Bone marrow (tissue), 2 donors: ENCODE measurements around the gene SECTM1.
A peak's percentile ranks its signal among the peaks of the same experiment; 100 is the strongest.
"Not testable (repeated sequence)": the region's sequence is repeated elsewhere in the genome, so short reads cannot be mapped to it uniquely, and the experiment has no call there.

Source experiments
- DNase-seq, 2 donors: peaks; one replicate each; lab custom pipeline; 2025; lab: John Stamatoyannopoulos, UW

Gene SECTM1

GRCh38 chr17:82347994-82348393 lies 14.4 kb upstream of the SECTM1 start:
- DNase-seq: not testable (repeated sequence)

GRCh38 chr17:82346342-82347300 lies 13.1 kb upstream of the SECTM1 start:
- DNase-seq: no peak

- no peak for DNase-seq
Observed at GRCh38 chr17:82345151-82345976, 11.8 kb upstream of the SECTM1 start.

GRCh38 chr17:82344175-82344907 lies 10.8 kb upstream of the SECTM1 start:
- no peak for DNase-seq

- DNase-seq: no peak
Observed at GRCh38 chr17:82343560-82343959, 10.0 kb upstream of the SECTM1 start.

- no peak for DNase-seq
Observed at GRCh38 chr17:82342361-82343079, 9.0 kb upstream of the SECTM1 start.

GRCh38 chr17:82339634-82340580 lies 6.3 kb upstream of the SECTM1 start:
- no peak for DNase-seq

GRCh38 chr17:82338858-82339633 lies 5.5 kb upstream of the SECTM1 start:
- DNase-seq: no peak

GRCh38 chr17:82334622-82335394 lies 1.2 kb upstream of the SECTM1 start:
- DNase-seq: peak in 1 of 2 donors; percentile 34

- DNase-seq: no peak
Observed at GRCh38 chr17:82334204-82334621, 647 bp upstream of the SECTM1 start.

- peak in 1 of 2 donors; percentile 33 for DNase-seq
Observed at GRCh38 chr17:82332669-82333278, 792 bp downstream of the SECTM1 start.

- DNase-seq: no peak
Observed at GRCh38 chr17:82331345-82331939, 2.1 kb downstream of the SECTM1 start.

GRCh38 chr17:82330322-82331239 lies 3.0 kb downstream of the SECTM1 start:
- DNase-seq: no peak

GRCh38 chr17:82329683-82330321 lies 3.8 kb downstream of the SECTM1 start:
- no peak for DNase-seq

GRCh38 chr17:82328994-82329507 lies 4.5 kb downstream of the SECTM1 start:
- DNase-seq: no peak
